ENCODE results near the gene SPATC1L. TPM values are rescaled to one million over a fixed set of nuclear protein-coding genes. Genes with fewer than 3 reads are reported as not detected.
A peak's percentile ranks its signal among the peaks of the same experiment; 100 is the strongest.

SPATC1L gene
- total and polyA plus RNA-seq, 2 donors from 2014 or later = 3.7 to 8.7 TPM

- Histone ChIP-seq H3K9me3 (ENCODE audit: control insufficient read depth in 2 of 3, insufficient read depth in 1 of 3, low read length in 3 of 3) (peaks cover 0 to 3% (median 0%) of the 10 kb centered on the region in 3 donors), H3K27me3 (ENCODE audit: control insufficient read depth, insufficient read depth, low read length) (no peaks in the 10 kb centered on the region), H3K36me3 (ENCODE audit: control insufficient read depth in 2 of 3, insufficient read depth in 3 of 3, low read length in 3 of 3) (peaks cover 0 to 4% (median 0%) of the 10 kb centered on the region in 3 donors), H3K4me1 (ENCODE audit: control insufficient read depth in 2 of 3, insufficient read depth in 2 of 3, low read depth in 1 of 3, low read length in 3 of 3) (no peaks in the 10 kb centered on the region), H3K9ac (ENCODE audit: low read length in 3 of 3) (no peak overlapping the region), H3K4me3 (ENCODE audit: low read length in 3 of 3) (no peak overlapping the region), H3K27ac (ENCODE audit: low read depth in 2 of 2, low read length in 2 of 2) (no peak overlapping the region)
- no peak for TF ChIP-seq CTCF (IDR thresholded peaks at IDR 0.05; ENCODE audit: borderline replicate concordance, extremely low read depth, insufficient read depth)
- FAIRE-seq (no peak), DNase-seq (peak in 3 of 5 donors; percentile 6 to 62 (median 26))
- intact Hi-C loops (cut with DNase I) = no loop called here
Measured at GRCh38 chr21:46119144-46119636, 65.1 kb downstream of the SPATC1L start.

- Histone ChIP-seq H3K9me3 (ENCODE audit: control insufficient read depth in 2 of 3, insufficient read depth in 1 of 3, low read length in 3 of 3) (peaks cover 0 to 3% (median 0%) of the 10 kb centered on the region in 3 donors), H3K9ac (ENCODE audit: low read length in 3 of 3) (no peak overlapping the region), H3K36me3 (ENCODE audit: control insufficient read depth in 2 of 3, insufficient read depth in 3 of 3, low read length in 3 of 3) (peaks cover 0 to 5% (median 0%) of the 10 kb centered on the region in 3 donors), H3K27ac (ENCODE audit: low read depth in 2 of 2, low read length in 2 of 2) (no peak overlapping the region), H3K4me3 (ENCODE audit: low read length in 3 of 3) (no peak overlapping the region), H3K27me3 (ENCODE audit: control insufficient read depth, insufficient read depth, low read length) (no peaks in the 10 kb centered on the region), H3K4me1 (ENCODE audit: control insufficient read depth in 2 of 3, insufficient read depth in 2 of 3, low read depth in 1 of 3, low read length in 3 of 3) (no peaks in the 10 kb centered on the region)
- DNase-seq (peak in 3 of 5 donors; percentile 5 to 55 (median 25)), FAIRE-seq (no peak)
- no peak for TF ChIP-seq CTCF (IDR thresholded peaks at IDR 0.05; ENCODE audit: borderline replicate concordance, extremely low read depth, insufficient read depth)
- intact Hi-C loops (cut with DNase I) = no loop called here
Measured at GRCh38 chr21:46118316-46119143, 65.7 kb downstream of the SPATC1L start.

- no peak overlapping the region for H3K27ac ChIP-seq (ENCODE audit: low read depth in 2 of 2, low read length in 2 of 2)
- TF ChIP-seq CTCF (IDR thresholded peaks at IDR 0.05; ENCODE audit: borderline replicate concordance, extremely low read depth, insufficient read depth) = no peak
- peaks cover 0 to 5% (median 0%) of the 10 kb centered on the region in 3 donors for H3K36me3 ChIP-seq (ENCODE audit: control insufficient read depth in 2 of 3, insufficient read depth in 3 of 3, low read length in 3 of 3)
- no peak overlapping the region for H3K9ac ChIP-seq (ENCODE audit: low read length in 3 of 3)
- DNase-seq (peak in 3 of 5 donors; percentile 6 to 64 (median 24)), FAIRE-seq (no peak)
- H3K4me3 ChIP-seq (ENCODE audit: low read length in 3 of 3) = no peak overlapping the region
- intact Hi-C loops (cut with DNase I) = no loop called here
- H3K9me3 ChIP-seq (ENCODE audit: control insufficient read depth in 2 of 3, insufficient read depth in 1 of 3, low read length in 3 of 3) = peaks cover 0 to 3% (median 0%) of the 10 kb centered on the region in 3 donors
- H3K27me3 ChIP-seq (ENCODE audit: control insufficient read depth, insufficient read depth, low read length) = no peaks in the 10 kb centered on the region
- H3K4me1 ChIP-seq (ENCODE audit: control insufficient read depth in 2 of 3, insufficient read depth in 2 of 3, low read depth in 1 of 3, low read length in 3 of 3) = no peaks in the 10 kb centered on the region
Measured at GRCh38 chr21:46117586-46118315, 66.5 kb downstream of the SPATC1L start.
